ENCODE data around the gene ETNPPL.
"Not testable (repeated sequence)": the region's sequence is repeated elsewhere in the genome, so short reads cannot be mapped to it uniquely, and the experiment has no call there.

The ETNPPL gene

DNA sequence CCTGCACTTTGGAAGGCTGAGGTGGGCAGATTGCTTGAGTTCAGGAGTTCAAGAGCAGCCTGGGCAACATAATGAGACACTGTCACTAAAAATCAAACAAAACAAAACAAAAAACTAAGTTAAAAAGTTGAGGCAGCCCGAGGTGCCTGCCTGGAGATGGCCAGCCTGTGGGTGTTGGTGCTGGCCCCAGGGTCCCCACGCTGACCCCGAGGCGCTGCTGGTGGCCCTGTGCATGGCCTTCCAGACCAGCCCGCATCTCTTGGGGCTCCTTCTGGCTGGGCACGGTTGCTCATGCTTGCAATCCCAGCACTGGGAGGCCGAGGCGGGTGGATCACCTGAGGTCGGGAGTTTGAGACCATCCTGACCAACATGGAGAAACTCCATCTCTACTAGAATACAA is 4.4 kb downstream of the ETNPPL start:
- DNase-seq (ENCODE audit: low read depth in 2 of 2), result no peak

DNA sequence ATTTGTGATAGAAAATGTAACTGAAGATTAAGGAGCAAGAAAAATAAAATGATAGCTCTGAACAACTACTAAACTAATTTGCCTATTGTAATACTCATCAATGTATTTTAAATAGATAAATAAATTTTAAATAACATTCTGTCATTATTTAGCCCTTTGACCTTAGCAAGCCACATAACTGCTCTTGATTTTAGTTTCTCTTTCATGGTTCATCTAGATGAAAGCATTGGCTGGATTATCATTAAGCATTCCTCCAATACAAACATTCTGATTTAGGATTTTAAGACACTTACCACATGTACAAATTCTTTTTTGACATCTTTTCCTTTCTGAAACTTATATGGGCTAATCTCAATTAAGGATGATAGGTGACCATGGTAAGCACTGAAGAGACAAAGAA is 8.5 kb downstream of the ETNPPL start:
- DNase-seq (ENCODE audit: low read depth in 2 of 2), result no peak

DNA sequence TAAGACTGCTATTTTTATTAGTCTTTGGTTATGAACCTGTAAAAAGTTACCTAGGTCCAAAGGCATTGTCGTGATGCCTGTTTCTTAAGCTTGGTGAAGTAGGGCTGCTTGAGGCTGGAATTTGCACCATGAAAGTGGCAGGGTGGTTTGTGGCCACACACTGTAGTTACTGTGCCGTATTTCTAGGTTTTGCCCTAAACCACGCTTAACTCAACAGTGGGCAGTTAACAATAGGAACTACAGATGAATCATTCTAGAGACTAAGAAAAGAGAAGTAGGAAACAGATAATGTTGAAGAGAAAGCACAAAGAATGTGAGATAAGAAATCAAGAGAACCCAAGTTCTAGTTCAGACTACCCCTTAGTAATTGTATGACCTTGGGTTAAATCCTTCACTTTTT is 11.5 kb downstream of the ETNPPL start:
- no peak for DNase-seq (ENCODE audit: low read depth in 2 of 2)

DNA sequence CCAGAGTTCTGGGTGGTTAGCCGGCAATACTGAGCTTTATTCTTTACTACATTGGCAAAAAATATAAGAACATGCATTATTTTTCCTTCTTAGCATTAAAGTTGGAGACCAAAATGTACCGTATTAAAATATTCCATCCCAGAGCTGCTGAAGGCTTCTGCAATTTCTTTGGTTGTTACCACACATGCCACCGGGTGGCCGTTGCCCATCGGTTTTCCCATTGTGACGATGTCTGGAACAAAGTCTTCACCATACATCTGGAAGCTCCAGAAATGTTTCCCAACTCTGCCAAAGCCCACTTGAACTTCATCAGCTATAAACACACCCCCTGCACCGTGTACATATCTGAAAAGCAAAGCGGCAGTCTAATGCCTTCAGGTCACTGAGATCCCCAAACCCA is 13.7 kb downstream of the ETNPPL start:
- no peak for DNase-seq (ENCODE audit: low read depth in 2 of 2)

DNA sequence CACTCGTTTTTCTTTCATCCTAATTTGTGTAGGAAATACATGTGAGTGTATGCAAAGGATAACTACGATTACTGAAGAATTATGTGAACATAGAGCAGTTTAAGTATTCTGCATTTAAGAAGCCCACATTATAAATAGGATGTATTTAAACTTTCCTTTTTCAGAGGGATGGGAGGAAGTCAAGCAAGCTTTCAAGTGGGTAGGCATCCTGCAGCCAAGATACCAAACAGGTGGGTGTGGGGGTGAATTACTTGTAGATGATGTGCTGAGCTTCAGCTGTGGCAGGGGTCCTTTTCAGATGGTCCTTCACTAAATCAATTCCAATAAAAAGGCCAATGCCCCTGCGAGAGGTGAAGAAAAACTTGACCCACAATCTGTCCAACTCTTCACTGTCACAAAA is 16.3 kb downstream of the ETNPPL start:
- no peak for DNase-seq (ENCODE audit: low read depth in 2 of 2)

DNA sequence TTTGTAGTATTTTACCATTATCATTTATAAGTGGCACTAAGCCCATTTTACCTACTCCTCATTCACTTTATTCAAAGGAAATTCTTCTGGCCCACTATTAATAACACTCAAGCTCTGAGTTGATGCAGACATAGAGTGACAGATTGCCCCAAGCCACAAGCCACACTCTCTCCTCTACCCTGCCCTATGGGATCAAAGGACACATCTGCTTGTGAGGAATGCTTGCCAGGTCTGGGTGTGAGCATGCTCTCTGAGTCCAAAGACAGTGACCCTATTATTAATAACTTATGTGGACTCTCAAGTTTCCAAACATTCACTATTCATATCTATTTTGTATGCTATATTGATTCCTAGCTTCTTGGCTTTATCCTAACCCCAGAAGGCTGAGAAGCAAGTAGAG is 18.5 kb downstream of the ETNPPL start:
- no peak for DNase-seq (ENCODE audit: low read depth in 2 of 2)

DNA sequence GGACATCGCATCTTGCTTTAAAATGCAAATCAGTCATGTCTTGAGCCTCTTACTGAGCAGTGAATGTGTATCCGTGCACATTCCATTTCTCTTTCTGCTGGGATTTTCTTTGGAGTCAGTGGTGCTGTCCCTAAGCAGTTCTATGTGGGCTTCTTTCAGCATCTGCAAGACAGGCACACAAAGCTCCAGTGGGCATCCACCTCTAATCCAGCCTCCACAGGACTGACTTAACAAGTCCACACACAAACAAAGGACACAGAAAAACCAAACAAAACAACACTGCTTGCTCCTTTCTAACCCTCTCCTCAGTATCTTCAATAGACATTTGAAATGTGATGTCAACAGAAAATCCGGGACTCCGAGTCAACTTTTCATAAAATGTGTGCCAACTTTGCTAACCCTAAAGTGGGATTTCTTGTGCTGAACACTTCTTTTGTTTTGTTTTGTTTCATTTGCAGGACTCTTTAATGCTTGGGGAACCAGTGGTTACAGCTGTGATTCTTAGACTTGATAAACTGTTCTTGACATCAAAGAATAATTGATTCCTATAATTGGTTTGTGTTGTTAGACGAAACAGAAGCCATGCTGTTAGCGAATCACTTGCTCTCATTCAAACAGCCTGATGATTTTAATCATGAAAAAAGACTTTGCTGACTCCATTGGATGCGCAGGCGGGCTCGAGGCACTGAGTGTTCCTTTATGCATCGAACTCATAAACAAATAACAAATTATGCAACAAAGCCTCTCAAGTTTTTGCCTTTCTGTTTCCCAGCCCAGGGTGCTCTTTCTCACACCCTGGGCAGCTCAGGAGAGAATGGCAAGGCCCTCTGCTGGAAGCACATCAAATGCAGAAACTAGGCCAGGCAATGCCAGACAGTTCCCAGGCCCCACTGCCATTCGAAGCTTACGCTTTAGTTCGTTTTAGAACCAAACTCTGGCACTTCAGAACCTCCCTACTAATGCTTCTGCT is 20.1 kb downstream of the ETNPPL start:
- no peak for DNase-seq (ENCODE audit: low read depth in 2 of 2)

DNA sequence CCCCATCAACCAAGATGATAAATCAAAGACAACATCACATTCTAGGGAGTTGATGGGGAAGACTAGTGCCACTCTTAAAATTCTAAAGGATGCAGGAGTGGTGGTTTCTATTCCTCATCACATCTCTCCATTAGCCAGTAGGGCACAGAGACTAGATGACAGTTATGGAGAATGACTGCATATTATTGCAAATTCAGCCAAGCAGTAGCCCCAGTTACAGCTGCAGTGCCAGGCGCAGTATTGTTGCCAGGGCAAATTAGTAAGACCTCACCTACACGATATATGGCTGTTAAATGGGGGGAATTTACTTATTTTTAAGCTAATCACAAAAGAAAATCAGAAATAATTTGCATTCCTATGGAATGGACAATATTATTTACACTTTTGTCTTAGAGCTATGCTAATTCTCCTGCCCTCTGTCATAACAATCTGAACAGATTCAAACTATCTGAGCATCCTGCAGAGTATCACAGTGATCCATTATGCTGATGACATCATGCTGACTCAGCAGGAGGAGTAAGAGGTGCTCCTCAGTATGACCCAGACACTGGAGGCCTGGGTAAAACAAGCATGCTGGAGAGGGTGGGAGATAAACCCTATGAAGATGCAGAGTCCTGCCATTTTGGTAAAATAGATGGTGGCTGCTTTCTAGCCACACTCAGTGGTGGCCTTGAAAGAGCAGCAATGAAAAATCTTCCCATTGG is 24.7 kb downstream of the ETNPPL start:
- no peak for DNase-seq (ENCODE audit: low read depth in 2 of 2)

DNA sequence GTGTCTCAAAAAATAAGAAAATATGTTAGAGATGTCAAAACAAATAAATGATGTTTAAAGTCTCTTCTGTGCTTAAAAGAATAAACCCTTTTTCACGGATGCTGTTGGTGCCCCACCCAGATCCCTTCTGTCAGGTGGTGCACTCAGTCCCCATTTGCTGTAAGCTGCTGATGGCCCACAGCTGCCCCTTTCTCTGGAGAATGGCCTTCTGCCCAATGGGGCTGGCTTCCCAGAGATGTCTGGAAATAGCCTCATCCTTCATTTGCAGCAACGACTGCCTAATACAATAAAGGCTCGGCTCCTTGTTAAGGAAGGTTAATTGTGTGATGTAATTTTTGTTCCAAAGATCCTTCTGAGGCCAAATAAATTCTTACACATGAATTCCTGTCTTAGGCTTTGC is 31.8 kb downstream of the ETNPPL start:
- DNase-seq (ENCODE audit: low read depth in 2 of 2), result no peak

DNA sequence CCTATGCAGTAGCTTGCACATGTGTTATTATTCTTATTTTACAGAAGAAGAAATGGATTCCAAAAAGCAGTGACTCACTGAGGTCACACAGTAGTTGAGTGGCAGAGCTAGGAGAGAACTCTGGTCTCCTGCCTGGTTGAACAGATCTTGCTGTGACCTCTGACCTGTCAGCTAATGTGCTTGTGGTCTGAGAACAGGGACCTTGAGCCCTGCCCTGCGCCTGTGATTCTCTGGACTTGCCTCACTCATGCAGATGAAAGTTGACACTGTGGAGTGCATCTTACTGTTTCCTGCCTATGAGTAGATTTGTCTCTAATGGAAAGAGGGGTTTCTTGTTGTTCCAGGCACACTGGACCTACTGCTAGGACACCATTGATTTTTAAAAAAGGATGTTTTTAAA is 32.3 kb downstream of the ETNPPL start:
- DNase-seq (ENCODE audit: low read depth in 2 of 2), result no peak

DNA sequence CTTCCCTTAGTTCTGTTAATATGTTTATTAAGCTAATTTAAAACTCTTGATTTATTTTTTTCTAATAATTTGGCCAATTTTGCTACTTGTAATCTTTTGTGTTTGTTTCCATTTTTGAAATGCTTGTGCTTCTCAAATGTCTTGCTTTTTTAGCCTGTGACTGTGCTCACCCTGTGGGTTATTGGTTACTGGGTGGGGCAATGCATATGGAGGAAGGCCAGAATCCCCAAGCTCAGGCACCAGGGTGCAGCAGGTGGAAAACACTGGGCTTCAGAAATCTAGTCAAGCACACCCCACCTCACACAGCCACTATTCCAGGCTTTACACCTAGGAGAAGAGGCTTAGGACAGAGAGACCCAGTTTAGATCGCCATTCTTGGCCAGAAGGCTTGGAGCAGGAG is 33.1 kb downstream of the ETNPPL start:
- no peak for DNase-seq (ENCODE audit: low read depth in 2 of 2)

DNA sequence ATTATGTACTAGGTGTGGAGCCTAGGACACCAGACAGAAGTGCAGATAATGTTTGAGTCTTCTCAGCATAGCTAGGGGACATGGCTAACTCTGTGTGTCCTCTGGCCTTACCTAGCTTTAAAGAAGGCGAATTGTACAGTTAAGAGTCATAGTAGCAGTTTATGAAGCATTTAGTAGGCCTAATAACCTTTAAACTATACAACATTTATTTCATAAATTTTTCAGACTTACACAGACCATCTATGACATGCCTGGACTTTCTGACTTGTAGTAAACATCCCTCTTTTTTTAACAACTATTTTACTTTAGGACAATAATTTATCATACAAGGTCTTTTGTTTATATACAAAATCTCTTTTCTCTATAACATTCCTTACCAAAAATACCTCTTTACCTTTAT is 37.4 kb downstream of the ETNPPL start:
- DNase-seq (ENCODE audit: low read depth in 2 of 2), result no peak

DNA sequence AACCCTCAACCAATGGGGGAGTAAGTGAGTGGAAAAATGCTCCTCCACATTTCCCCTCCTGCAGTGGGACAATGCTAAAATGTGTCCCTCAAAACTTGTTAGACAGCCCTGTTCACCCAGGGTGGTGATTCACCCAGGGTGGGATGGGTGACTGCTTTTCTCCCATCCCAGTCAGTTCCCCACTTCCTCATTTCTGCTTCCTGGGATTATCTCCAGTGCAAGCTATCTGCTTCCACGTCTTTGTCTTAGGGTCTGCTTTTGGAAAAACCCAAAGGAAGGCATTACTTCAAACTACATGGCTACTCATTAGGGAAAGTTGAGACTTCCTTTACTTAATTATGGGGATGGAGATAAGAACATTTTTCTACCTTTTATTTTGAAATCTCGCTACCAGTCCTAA is 45.5 kb downstream of the ETNPPL start:
- DNase-seq (ENCODE audit: low read depth in 2 of 2), result no peak

DNA sequence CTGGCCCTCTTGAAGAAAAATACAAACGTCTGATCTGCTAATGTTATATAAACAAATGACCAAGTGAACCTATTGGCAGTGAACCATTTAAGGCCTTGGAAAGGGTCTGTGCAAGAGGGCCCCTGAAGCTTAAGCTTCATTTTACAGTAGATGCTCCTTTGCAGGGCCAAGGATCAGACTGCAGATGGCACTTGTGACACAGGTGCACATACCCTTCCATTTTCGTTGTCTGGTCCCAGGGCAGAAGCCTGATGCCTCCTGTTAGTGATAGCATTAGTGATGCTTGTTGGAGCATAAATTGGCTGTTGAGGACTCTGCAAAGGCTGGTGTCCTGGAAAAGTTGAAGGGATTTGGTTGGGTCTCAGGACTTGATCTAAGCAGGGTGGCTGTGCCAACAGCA is 46.5 kb downstream of the ETNPPL start:
- no peak for DNase-seq (ENCODE audit: low read depth in 2 of 2)

DNA sequence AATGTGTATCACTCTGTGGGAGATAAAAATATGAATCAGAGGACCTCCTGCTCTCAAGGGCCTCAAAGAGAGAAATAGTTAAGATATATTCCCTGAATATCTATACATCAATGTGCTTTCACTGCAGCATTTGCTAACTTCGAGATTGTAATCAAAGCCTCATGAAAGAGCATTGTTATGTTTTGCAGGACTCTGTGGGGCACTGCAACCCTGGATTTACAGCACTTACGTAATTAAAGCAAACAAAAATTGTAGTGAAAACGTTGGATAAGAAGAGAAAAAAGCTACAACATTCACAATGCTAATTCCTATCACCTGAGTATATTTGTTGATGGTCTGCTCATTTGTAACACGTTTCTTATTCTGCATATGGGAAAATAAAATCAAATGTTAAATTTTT is 48.0 kb downstream of the ETNPPL start:
- DNase-seq (ENCODE audit: low read depth in 2 of 2), result no peak

DNA sequence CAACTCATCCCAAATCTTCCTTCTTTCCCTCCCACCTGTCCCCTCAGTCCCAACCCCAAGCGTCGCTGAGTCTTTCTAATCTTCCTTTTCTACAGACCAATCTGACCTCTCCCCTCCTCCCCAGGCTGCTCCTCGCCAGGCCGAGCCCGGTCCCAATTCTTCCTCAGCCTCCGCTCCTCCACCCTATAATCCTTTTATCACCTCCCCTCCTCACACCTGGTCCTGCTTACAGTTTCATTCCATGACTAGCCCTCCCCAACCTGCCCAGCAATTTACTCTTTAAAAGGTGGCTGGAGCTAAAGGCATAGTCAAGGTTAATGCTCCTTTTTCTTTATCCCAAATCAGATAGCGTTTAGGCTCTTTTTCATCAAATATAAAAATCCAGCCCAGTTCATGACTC is 52.3 kb downstream of the ETNPPL start:
- DNase-seq (ENCODE audit: low read depth in 2 of 2), result not testable (repeated sequence)

DNA sequence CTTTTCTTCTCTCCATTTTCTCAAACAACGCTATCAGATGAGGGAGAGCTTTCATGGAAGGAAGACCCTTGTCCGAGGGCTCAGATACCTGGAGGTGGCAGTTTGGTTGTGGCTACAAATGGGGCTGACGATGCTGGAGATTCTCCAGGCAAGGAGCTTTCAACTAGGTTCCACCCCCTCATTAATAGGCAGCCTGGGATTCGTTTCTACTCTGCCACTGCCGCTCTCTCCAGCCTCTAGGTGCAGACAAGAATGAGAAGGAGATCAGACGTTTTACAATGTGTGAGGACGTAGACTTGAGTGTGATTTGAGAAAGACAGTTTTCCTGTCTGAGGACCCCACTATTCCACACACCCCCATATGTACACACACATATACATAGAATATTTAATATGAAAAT is 53.1 kb downstream of the ETNPPL start:
- DNase-seq (ENCODE audit: low read depth in 2 of 2), result no peak

DNA sequence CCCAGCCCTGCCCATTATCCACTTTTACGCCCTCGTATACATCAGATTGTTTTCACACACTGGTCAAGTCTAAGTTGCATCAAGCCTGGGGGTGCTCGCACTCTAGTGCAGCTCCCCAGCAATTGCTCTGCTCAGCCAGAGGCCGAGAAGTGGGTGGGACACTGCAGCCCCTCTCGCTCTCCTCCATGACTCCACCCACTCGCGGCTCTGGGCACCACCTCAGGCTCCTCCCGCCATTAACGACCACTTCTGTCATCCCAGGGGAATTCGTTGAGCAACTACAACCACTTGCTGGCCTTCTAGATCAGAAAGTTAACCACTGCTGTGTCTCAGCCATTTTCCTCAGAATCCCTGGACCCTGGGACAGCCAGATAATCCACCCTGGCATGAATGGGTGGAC is 53.6 kb downstream of the ETNPPL start:
- DNase-seq (ENCODE audit: low read depth in 2 of 2), result no peak

DNA sequence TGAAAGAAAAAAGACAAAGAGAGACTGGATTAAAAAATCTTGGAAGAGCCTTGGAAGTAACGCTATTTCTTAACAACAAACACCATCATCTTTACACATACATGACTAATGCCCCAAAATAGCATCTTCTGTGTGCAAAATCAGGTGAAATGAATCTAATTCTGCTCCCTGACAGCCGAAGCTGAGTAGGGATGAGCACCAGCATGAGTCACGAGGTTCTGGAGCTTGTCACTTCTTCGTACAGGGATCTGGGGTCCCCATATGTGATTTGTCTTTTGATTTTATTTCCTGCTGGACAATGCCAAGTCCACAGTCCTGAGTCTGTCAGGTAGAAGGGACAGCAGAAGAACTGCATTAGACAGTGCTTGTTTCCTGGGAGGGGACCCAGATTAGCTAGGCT is 56.6 kb downstream of the ETNPPL start:
- DNase-seq (ENCODE audit: low read depth in 2 of 2), result no peak

DNA sequence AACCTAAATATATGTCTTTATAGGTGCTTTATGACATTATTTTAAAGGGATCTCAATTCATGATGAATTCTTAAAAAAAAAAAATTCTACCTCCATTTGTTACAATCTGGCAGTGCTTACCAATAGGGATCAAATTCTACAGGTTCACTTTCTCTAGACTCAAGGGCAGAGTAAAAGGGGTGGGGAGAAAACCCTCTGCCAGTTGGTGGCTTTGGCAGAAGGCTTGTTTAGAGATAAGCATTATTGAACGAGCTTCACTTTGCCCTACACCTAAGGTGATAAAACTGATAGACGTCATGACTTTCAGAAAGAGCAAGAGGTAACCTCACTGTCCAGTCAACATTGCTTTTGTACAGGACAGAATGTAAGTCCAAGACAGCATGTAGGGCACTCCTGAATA is 58.9 kb downstream of the ETNPPL start:
- no peak for DNase-seq (ENCODE audit: low read depth in 2 of 2)

DNA sequence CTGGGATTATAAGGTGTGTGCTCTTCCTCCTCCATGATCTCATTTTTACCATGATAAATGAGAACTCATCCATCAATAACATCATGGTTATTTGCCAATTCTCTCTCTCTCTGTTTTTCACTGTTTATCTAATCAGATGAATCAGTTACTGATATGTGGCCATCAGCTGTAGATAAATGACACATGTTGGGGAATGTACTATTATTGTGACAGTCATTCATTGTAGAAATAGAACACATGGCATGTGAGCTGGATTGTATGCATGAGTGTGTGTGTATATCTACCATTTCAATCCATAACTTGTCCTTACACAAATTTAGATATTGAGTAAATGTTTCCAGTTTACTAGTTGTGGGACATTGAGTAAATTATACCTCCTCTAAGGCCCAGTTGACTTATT is 59.5 kb downstream of the ETNPPL start:
- DNase-seq (ENCODE audit: low read depth in 2 of 2), result no peak

DNA sequence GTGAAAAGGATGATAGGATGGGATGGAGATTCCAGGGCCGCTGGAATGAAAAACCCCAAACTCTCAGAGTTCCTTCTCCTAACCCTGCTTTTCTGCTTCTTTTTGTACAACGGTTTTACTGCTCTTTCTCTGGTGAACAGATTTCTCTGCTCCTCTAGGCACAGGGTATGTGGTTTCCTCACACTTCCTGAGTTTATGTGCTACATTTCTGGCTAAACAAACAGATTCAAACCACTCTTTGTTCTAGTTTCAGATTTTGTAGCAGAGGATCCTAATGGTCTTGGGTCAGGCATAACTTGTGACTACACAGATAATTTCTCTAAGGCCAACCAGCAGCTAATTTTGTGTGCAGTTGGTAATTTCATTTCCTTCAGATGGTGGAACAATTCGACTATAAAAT is 59.9 kb downstream of the ETNPPL start:
- no peak for DNase-seq (ENCODE audit: low read depth in 2 of 2)

DNA sequence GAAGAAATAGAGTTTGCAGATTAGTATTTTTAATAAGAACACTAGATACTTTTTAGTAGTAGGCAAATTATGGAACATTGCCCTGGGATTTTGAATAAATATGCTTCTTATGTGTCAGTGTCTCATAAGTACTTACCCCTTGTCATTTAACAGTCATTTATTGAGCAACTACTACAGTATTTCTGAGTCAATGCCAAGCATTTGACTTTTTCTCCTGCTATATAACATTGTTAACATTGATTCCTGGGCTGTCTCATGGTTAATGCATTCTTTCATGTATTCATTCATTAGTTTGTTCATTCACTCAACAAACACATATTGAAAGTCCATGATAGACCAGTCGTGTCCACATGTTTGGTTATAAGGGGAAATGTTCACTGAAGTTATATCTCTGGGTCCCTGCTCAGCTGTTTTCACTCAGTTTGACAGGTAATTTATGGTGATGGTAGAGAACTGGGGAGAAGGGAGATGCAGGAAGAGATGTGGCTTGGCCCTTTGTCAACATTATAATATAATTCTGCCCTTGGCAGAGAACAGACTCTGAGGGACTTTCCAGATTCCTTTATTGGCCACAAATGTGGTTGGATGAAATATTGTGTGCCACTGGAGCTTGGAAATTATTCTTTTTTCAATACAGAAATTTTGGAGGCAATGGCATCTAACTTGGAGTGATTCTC is 62.6 kb downstream of the ETNPPL start:
- no peak for DNase-seq (ENCODE audit: low read depth in 2 of 2)

Measured in stimulated activated CD4-positive, alpha-beta T cell treated with anti-CD3 and anti-CD28 coated beads, Interleukin-4, amount 100 ng/mL, for 48 hours (primary cell).